ENCODE data around the gene TEX53. TPM values are rescaled to one million over a fixed set of nuclear protein-coding genes. Genes with fewer than 3 reads are reported as not detected.

TEX53 gene
- total RNA-seq, 1 experiment from 2014 or later = not detected

- Mint-ChIP-seq H3K4me1 (ENCODE audit: low read depth, unreplicated experiment) (no peaks in the 10 kb centered on the region), H3K27ac (ENCODE audit: unreplicated experiment) (no peak overlapping the region), H3K9me3 (ENCODE audit: unreplicated experiment) (no peaks in the 10 kb centered on the region), H3K4me3 (ENCODE audit: unreplicated experiment) (no peak overlapping the region), H3K27me3 (ENCODE audit: insufficient read depth, unreplicated experiment) (peaks cover 11% of the 10 kb centered on the region), H3K36me3 (ENCODE audit: insufficient read depth, unreplicated experiment) (no peaks in the 10 kb centered on the region)
- DNase-seq = no peak
- CTCF ChIA-PET = interaction anchor here (0.6 kb wide), 1 partner anchor 278 kb away, joined by 3 read pairs; no protein-coding TSS in a partner anchor
- no peaks in the 10 kb centered on the region for H3K4me1 ChIP-seq
- TF ChIP-seq CTCF (IDR thresholded peaks at IDR 0.05; ENCODE audit: insufficient read depth in 1 of 2, low read depth in 1 of 2, low read length in 1 of 2, severe bottlenecking in 1 of 2, unreplicated experiment in 1 of 2) = no peak
- no TSS peak for BruUV-seq (replicated peaks)
- H3K27me3 ChIP-seq (replicated peaks; ENCODE audit: control insufficient read depth, insufficient read depth, low read length) = no peaks in the 10 kb centered on the region
- H3K9me3 ChIP-seq = no peaks in the 10 kb centered on the region
- H3K36me3 ChIP-seq (ENCODE audit: control insufficient read depth, insufficient read depth, low read length) = no peaks in the 10 kb centered on the region
- intact Hi-C loops (cut with micrococcal nuclease; ENCODE audit: unreplicated experiment) = no loop called here
- POLR2A ChIA-PET = no interaction called here
- no peak overlapping the region for H3K4me3 ChIP-seq (ENCODE audit: low read depth, low read length)
These were observed 32.2 kb upstream of the TEX53 start for GRCh38 chr9:114689813-114690212.

GRCh38 chr9:114688909-114689610, 31.5 kb upstream of the TEX53 start:
- Histone ChIP-seq H3K9me3 (no peaks in the 10 kb centered on the region), H3K4me3 (ENCODE audit: low read depth, low read length) (no peak overlapping the region), H3K4me1 (no peaks in the 10 kb centered on the region), H3K27me3 (replicated peaks; ENCODE audit: control insufficient read depth, insufficient read depth, low read length) (no peaks in the 10 kb centered on the region), H3K36me3 (ENCODE audit: control insufficient read depth, insufficient read depth, low read length) (no peaks in the 10 kb centered on the region)
- H3K36me3 Mint-ChIP-seq (ENCODE audit: insufficient read depth, unreplicated experiment) = no peaks in the 10 kb centered on the region
- H3K27me3 Mint-ChIP-seq (ENCODE audit: insufficient read depth, unreplicated experiment) = peaks cover 11% of the 10 kb centered on the region
- ChIA-PET POLR2A (no interaction called here), CTCF (no interaction called here)
- TF ChIP-seq CTCF (IDR thresholded peaks at IDR 0.05; ENCODE audit: insufficient read depth in 1 of 2, low read depth in 1 of 2, low read length in 1 of 2, severe bottlenecking in 1 of 2, unreplicated experiment in 1 of 2) = no peak
- no peak overlapping the region for H3K4me3 Mint-ChIP-seq (ENCODE audit: unreplicated experiment)
- BruUV-seq (replicated peaks) = no TSS peak
- H3K4me1 Mint-ChIP-seq (ENCODE audit: low read depth, unreplicated experiment) = no peaks in the 10 kb centered on the region
- intact Hi-C loops (cut with micrococcal nuclease; ENCODE audit: unreplicated experiment) = no loop called here
- DNase-seq = no peak
- no peak overlapping the region for H3K27ac Mint-ChIP-seq (ENCODE audit: unreplicated experiment)
- H3K9me3 Mint-ChIP-seq (ENCODE audit: unreplicated experiment) = no peaks in the 10 kb centered on the region

- BruUV-seq (replicated peaks) = no TSS peak
- H3K4me3 ChIP-seq (ENCODE audit: low read depth, low read length) = no peak overlapping the region
- no peak for TF ChIP-seq CTCF (IDR thresholded peaks at IDR 0.05; ENCODE audit: insufficient read depth in 1 of 2, low read depth in 1 of 2, low read length in 1 of 2, severe bottlenecking in 1 of 2, unreplicated experiment in 1 of 2)
- H3K4me3 Mint-ChIP-seq (ENCODE audit: unreplicated experiment) = no peak overlapping the region
- no peak overlapping the region for H3K27ac Mint-ChIP-seq (ENCODE audit: unreplicated experiment)
- ChIA-PET POLR2A (no interaction called here), CTCF (no interaction called here)
- no peaks in the 10 kb centered on the region for H3K4me1 Mint-ChIP-seq (ENCODE audit: low read depth, unreplicated experiment)
- H3K9me3 Mint-ChIP-seq (ENCODE audit: unreplicated experiment) = no peaks in the 10 kb centered on the region
- no peak for DNase-seq
- H3K9me3 ChIP-seq = no peaks in the 10 kb centered on the region
- H3K27me3 Mint-ChIP-seq (ENCODE audit: insufficient read depth, unreplicated experiment) = peaks cover 11% of the 10 kb centered on the region
- intact Hi-C loops (cut with micrococcal nuclease; ENCODE audit: unreplicated experiment) = no loop called here
- H3K27me3 ChIP-seq (replicated peaks; ENCODE audit: control insufficient read depth, insufficient read depth, low read length) = no peaks in the 10 kb centered on the region
- H3K36me3 ChIP-seq (ENCODE audit: control insufficient read depth, insufficient read depth, low read length) = no peaks in the 10 kb centered on the region
- H3K36me3 Mint-ChIP-seq (ENCODE audit: insufficient read depth, unreplicated experiment) = no peaks in the 10 kb centered on the region
- no peaks in the 10 kb centered on the region for H3K4me1 ChIP-seq
These were observed 30.8 kb upstream of the TEX53 start for GRCh38 chr9:114688379-114688778.

Measured in Caco-2 (cell line).